22Rv1 (cell line): ENCODE data around the gene SENP7.
A peak's percentile ranks its signal among the peaks of the same experiment; 100 is the strongest.
"Not testable (repeated sequence)": the region's sequence is repeated elsewhere in the genome, so short reads cannot be mapped to it uniquely, and the experiment has no call there.

Experiments
- H3K27ac ChIP-seq: fragments of 450-650 bp; 2 replicates; pipeline ENCODE4 v1.5.1; 2017
- ZFX ChIP-seq: fragments of 450-650 bp; IDR thresholded peaks from 2 replicates; pipeline ENCODE4 v1.6.1; 2017; ENCODE audit warnings: antibody characterized with exemption, borderline replicate concordance
- TF ChIP-seq, protein P1 (sequence below): fragments of 450-650 bp; IDR thresholded peaks from 2 replicates; pipeline ENCODE4 v1.5.1; 2017; ENCODE audit warnings: mild to moderate bottlenecking

SENP7 gene, protein sequence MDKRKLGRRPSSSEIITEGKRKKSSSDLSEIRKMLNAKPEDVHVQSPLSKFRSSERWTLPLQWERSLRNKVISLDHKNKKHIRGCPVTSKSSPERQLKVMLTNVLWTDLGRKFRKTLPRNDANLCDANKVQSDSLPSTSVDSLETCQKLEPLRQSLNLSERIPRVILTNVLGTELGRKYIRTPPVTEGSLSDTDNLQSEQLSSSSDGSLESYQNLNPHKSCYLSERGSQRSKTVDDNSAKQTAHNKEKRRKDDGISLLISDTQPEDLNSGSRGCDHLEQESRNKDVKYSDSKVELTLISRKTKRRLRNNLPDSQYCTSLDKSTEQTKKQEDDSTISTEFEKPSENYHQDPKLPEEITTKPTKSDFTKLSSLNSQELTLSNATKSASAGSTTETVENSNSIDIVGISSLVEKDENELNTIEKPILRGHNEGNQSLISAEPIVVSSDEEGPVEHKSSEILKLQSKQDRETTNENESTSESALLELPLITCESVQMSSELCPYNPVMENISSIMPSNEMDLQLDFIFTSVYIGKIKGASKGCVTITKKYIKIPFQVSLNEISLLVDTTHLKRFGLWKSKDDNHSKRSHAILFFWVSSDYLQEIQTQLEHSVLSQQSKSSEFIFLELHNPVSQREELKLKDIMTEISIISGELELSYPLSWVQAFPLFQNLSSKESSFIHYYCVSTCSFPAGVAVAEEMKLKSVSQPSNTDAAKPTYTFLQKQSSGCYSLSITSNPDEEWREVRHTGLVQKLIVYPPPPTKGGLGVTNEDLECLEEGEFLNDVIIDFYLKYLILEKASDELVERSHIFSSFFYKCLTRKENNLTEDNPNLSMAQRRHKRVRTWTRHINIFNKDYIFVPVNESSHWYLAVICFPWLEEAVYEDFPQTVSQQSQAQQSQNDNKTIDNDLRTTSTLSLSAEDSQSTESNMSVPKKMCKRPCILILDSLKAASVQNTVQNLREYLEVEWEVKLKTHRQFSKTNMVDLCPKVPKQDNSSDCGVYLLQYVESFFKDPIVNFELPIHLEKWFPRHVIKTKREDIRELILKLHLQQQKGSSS

DNA sequence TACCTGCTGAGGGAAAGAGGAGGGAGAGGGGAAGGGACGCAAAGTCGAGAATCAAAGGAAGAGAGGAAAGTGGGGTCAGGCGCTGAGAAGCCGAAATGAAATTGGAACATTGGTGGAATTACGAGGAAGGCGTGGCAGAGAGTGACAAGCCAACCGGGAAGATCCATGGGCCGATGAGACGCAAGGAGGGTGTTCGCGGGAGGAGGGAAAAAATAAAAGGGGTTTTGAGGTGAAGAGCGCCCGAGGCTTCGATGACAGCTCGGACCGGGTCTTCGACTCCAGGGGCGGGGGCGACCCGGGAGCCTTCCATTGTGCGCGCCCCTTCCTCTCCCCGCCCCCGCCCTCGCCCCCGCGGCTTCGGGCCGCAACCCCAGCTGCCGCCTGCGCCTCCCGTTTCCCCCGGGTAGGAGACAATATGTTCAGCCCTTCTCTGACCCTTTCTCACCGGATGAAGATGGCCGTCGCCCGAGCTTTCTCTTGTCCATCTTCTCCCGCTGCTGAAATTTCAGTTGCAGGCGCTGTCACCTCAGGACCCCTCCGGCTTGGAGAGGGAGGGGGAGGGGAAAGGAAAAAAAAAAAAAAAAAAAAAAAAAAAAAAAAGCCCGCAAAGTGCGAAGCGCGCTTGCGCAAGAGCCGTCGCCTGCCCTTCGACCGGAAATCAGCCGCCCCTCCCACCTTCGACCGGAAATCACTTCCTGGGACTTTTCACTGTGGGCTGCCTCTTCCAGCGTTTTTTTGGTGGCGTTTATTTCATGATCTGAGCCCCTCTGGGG lies at the start of gene SENP7:
SENP7 (minus strand) TSS at position 567 of the 773 bp plus-strand sequence; CDS start at position 485, 82 bp downstream.
- H3K27ac ChIP-seq, result peak within 1 kb of the TSS; percentile 67
- TF ChIP-seq, protein P1, sequence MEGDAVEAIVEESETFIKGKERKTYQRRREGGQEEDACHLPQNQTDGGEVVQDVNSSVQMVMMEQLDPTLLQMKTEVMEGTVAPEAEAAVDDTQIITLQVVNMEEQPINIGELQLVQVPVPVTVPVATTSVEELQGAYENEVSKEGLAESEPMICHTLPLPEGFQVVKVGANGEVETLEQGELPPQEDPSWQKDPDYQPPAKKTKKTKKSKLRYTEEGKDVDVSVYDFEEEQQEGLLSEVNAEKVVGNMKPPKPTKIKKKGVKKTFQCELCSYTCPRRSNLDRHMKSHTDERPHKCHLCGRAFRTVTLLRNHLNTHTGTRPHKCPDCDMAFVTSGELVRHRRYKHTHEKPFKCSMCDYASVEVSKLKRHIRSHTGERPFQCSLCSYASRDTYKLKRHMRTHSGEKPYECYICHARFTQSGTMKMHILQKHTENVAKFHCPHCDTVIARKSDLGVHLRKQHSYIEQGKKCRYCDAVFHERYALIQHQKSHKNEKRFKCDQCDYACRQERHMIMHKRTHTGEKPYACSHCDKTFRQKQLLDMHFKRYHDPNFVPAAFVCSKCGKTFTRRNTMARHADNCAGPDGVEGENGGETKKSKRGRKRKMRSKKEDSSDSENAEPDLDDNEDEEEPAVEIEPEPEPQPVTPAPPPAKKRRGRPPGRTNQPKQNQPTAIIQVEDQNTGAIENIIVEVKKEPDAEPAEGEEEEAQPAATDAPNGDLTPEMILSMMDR, result no peak
- no peak for TF ChIP-seq ZFX

DNA sequence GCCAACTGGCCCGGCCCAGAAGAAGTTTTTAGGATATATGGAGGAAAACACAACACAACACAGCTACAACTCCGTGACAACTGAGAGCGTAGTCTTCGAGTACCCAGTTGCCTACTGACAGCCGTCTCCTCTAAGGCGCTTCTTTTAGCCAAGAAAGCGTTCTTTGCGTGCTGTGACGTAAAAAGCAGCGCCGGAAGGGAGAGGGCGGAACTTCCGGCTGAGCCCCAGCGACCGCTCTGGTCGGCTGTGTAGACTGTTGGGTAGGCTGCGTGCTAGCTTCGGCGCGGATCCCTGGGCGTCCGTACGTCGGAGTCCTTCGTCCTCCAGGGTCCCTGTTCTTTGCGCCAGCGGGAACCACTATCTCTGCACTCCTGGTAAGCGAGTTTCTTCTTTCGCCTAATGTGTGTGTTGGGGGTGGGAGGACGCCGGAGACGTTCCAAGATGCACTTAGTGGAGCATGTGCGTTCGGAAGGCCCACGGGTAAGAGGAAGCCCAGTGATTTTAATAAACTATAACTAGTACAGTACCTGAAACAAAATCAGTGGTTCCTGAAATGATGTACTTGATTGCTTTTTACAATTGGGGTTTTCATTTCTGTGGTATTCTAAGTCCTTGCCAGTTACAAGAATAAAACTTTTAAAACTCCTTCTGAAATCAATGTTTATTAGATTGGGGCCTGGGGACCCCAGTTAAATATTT lies 48.8 kb upstream of the SENP7 start, which contains the start of gene TRMT10C:
TRMT10C (plus strand) TSS at position 239 of the 699 bp plus-strand sequence. CDS start 2,914 bp downstream, outside the sequence.
- TF ChIP-seq, protein P1, result no peak
- TF ChIP-seq ZFX, result no peak
- peak within 1 kb of the TSS; percentile 76 for H3K27ac ChIP-seq

DNA sequence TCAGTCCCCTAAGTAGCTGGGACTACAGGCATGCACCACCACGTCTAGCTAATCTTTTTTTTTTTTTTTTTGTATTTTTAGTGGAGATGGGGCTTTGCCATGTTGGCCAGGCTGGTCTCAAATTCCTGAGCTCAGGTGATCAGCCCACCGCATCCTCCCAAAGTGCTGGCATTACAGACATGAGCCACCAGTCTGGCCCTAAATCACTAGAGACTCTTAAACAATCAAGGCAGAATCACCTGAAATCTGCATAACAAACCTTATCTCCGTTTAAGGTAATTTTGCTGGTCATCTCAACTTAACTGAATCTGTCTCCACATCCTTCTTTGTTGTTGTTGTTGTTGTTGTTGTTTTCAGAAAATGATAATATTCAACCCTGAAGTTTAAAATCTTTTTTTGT lies 43.1 kb upstream of the SENP7 start:
- H3K27ac ChIP-seq, result no peak overlapping the region
- TF ChIP-seq, protein P1, result no peak
- TF ChIP-seq ZFX, result no peak

DNA sequence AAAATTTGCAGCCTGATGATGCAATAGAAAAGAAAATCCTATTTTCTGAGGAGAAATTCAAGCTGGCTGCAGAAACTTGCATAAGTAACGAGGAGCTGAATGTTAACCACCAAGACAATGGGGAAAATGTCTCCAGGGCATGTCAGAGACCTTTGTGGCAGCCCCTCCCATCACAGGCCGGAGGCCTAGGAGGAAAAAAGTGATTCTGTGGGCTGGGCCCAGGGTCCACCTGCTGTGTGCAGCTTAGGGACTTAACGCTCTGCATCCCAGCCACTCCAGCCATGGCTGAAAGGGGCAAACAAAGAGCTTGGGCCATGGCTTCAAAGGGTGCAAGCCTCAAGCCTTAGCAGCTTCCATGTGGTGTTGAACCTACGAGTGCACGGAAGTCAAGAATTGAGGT lies 40.4 kb upstream of the SENP7 start:
- not testable (repeated sequence) for H3K27ac ChIP-seq

DNA sequence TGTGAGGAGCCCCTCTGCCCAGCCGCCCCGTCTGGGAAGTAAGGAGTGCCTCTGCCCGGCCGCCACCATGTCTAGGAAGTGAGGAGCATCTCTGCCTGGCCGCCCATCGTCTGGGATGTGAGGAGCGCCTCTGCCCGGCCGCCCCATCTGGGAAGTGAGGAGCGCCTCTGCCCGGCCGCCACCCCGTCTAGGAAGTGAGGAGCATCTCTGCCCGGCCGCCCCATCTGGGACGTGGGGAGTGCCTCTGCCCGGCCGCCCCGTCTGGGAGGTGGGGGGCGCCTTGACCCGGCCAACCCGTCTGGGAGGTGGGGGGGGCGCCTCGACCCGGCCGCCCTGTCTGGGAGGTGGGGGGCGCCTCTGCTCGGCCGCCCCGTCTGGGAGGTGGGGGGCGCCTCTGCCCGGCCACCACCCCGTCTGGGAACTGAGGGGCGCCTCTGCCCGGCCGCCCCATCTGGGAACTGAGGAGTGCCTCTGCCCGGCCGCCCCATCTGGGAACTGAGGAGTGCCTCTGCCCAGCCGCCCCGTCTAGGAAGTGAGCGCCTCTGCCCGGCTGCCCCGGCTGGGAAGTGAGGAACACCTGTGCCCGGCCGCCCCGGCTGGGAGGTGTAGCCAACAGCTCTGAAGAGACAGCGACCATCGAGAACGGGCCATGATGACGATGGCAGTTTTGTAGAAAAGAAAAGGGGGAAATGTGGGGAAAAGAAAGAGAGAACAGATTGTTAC lies 38.5 kb upstream of the SENP7 start:
- not testable (repeated sequence) for H3K27ac ChIP-seq

DNA sequence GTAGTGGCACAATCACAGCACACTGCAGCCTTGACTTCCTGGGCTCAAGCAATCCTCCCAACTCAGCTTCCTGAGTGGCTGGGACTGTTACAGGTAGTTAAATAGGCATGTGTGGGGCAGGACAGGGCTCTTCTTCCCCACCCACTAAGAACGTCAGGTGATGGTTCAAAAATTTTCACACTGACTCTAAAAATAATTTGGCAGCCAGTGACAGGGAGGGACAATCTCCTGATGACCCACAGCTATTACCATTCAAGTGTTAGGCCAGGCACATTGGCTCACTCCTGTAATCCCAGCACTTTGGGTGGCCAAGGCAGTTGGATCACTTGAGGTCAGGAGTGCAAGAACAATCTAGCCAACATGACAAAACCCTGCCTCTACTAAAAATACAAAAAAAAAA lies 36.5 kb upstream of the SENP7 start:
- no peak overlapping the region for H3K27ac ChIP-seq
- TF ChIP-seq, protein P1, result no peak
- TF ChIP-seq ZFX, result no peak

DNA sequence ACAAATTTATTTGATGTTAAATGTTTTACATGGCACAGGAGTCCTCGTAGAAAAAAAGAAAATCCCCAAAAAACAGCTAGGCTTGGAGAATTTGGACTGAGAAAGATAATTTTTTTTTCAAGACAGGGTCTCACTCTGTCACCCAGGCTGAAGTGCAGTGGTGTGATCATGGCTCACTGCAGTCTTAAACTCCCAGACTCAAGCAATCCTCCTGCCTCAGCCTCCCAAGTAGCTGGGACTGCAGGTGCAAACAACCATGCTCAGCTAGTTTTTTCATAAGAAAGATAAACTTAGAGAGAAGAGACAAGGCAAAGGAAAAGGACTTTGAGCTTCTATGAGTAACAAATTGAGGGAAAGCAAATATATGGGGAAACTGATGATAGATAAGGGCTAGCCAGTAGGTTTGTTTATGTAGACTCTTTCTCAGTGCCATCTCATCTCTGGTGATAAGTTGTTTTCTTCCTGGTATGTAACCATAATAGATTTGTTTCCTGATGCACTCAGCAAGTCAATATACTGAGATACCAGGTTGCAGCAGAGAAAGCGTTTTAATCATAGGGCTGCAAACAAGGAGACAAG lies 35.6 kb upstream of the SENP7 start:
- TF ChIP-seq, protein P1, result no peak
- TF ChIP-seq ZFX, result no peak
- no peak overlapping the region for H3K27ac ChIP-seq
